HepG2 (cell line): ENCODE measurements around the gene EIF4H. TPM values are rescaled to one million over a fixed set of nuclear protein-coding genes. Genes with fewer than 3 reads are reported as not detected.

Experiments used
- ATAC-seq: fragments of 200-7000 bp; cut with Tn5 transposase; 3 replicates; pipeline ENCODE4 v1.9.1; 2020; ENCODE audit warnings: mild to moderate bottlenecking, moderate library complexity
- BruUV-seq: library from RNA; stranded (reverse); fragments of 400-500 nt; replicated peaks from 2 replicates; lab custom pipeline; 2021; lab: Mats Ljungman, UMichigan
- CTCF ChIA-PET: fragments of 300-600 bp; formaldehyde crosslinking; extraction: SDS; loops from one replicate; lab custom pipeline; 2021; ENCODE audit warnings: low total read pairs, inconsistent platforms, low intra/inter-chr PET ratio; lab: Yijun Ruan, JAX
- POLR2A ChIA-PET: fragments of 350-600 bp; sonication (Branson Sonifier 250); formaldehyde crosslinking; loops from one replicate; lab custom pipeline; 2020; ENCODE audit warnings: antibody characterized with exemption, inconsistent platforms; lab: Yijun Ruan, JAX
- DNase-seq: peaks from one replicate; pipeline ENCODE4 v3.0.0-alpha.2; 2015; ENCODE audit warnings: low spot score
- FAIRE-seq: peaks from 3 replicates; lab custom pipeline; 2011; peaks lifted over from hg19 to GRCh38; lab: Jason Lieb, UNC
- H2AFZ ChIP-seq: one replicate; pipeline ENCODE4 v1.6.1; 2011; ENCODE audit warnings: low read length, inconsistent platforms
- H3K27ac ChIP-seq: fragments of 300-600 bp; 3 replicates; pipeline ENCODE4 v1.8.0; 2011; ENCODE audit warnings: mixed run types, mild to moderate bottlenecking, mixed read lengths, low read length, inconsistent platforms; ENCODE audit not compliant: insufficient read depth; ENCODE audit errors: extremely low read length
- H3K27me3 ChIP-seq, 2 experiments: fragments of 200-600 bp in 1 of 2; 2 replicates in 1 of 2; 3 replicates in 1 of 2; pipeline versions ENCODE4 v1.6.0 to v1.8.0; 2011; ENCODE audit warnings: low read length in 2 of 2, mild to moderate bottlenecking in 2 of 2, moderate library complexity in 2 of 2, inconsistent platforms in 1 of 2; ENCODE audit not compliant: insufficient read depth in 2 of 2, control insufficient read depth in 1 of 2
- H3K36me3 ChIP-seq, 2 experiments: fragments of 200-600 bp in 1 of 2; replicated peaks in 1 of 2; 2 replicates in 1 of 2; 3 replicates in 1 of 2; pipeline versions ENCODE4 v1.5.1 to v1.8.0; 2011; ENCODE audit warnings: low read length in 2 of 2, inconsistent platforms in 1 of 2; ENCODE audit not compliant: insufficient read depth in 2 of 2, control insufficient read depth in 1 of 2
- H3K4me1 ChIP-seq: 2 replicates; pipeline ENCODE4 v1.5.1; 2012; ENCODE audit warnings: low read length, inconsistent platforms; ENCODE audit not compliant: insufficient read depth
- H3K4me2 ChIP-seq: 2 replicates; pipeline ENCODE4 v1.6.0; 2011; ENCODE audit warnings: low read depth, low read length, inconsistent platforms
- H3K4me3 ChIP-seq, 3 experiments: fragments of 200-600 bp in 1 of 3; sonication (generic), shearing (Covaris generic) in 1 of 3; replicated peaks in 1 of 3; 2 replicates each; pipeline ENCODE4 v1.5.1; 2011 to 2016; ENCODE audit warnings: low read length in 3 of 3, inconsistent platforms in 2 of 3, low read depth in 2 of 3, mild to moderate bottlenecking in 2 of 3, control low read depth in 1 of 3, mixed read lengths in 1 of 3; ENCODE audit not compliant: insufficient read depth in 1 of 3
- H3K79me2 ChIP-seq: one replicate; pipeline ENCODE4 v1.6.1; 2011; ENCODE audit warnings: low read length, inconsistent platforms; ENCODE audit not compliant: insufficient read depth
- H3K9ac ChIP-seq: 2 replicates; pipeline ENCODE4 v1.6.0; 2011; ENCODE audit warnings: mild to moderate bottlenecking, low read depth, low read length, inconsistent platforms; ENCODE audit not compliant: insufficient read depth
- H3K9me3 ChIP-seq: 2 replicates; pipeline ENCODE4 v1.5.1; 2012; ENCODE audit warnings: mild to moderate bottlenecking, low read length
- H4K20me1 ChIP-seq: 2 replicates; pipeline ENCODE4 v1.6.0; 2011; ENCODE audit warnings: inconsistent platforms, mild to moderate bottlenecking, low read length, moderate library complexity; ENCODE audit not compliant: insufficient read depth
- AHDC1 ChIP-seq: sonication (generic); formaldehyde crosslinking; IDR thresholded peaks from 2 replicates; pipeline ENCODE4 v1.5.1; 2020; ENCODE audit warnings: mild to moderate bottlenecking, missing genetic modification reagents, borderline replicate concordance
- FOXA1 ChIP-seq, 2 experiments: fragments of 450-650 bp in 1 of 2; sonication (generic) in 1 of 2; formaldehyde crosslinking in 1 of 2; IDR thresholded peaks; 2 replicates each; pipeline versions ENCODE4 v1.4.0 to v1.6.1; 2016 to 2020; ENCODE audit warnings: missing genetic modification reagents in 1 of 2
- KDM1A ChIP-seq: IDR thresholded peaks from 2 replicates; pipeline ENCODE4 v1.6.1; 2016; ENCODE audit warnings: missing compliant biosample characterization
- KLF16 ChIP-seq, 2 experiments: sonication (generic) in 1 of 2; formaldehyde crosslinking in 1 of 2; IDR thresholded peaks; 2 replicates each; pipeline versions ENCODE4 v1.6.1 to v1.8.0; 2016 to 2023; ENCODE audit warnings: missing genetic modification reagents in 2 of 2, missing compliant biosample characterization in 1 of 2
- PHF21A ChIP-seq: sonication (generic); formaldehyde crosslinking; IDR thresholded peaks from 2 replicates; pipeline ENCODE4 v1.5.0; 2020; ENCODE audit warnings: mild to moderate bottlenecking, missing genetic modification reagents
- RCOR2 ChIP-seq: IDR thresholded peaks from 2 replicates; pipeline ENCODE4 v1.6.1; 2016; ENCODE audit warnings: missing biosample characterization, missing genetic modification reagents
- SP5 ChIP-seq: IDR thresholded peaks from 2 replicates; pipeline ENCODE4 v1.6.1; 2016; ENCODE audit warnings: low read depth, borderline replicate concordance
- STAT6 ChIP-seq: sonication (generic); formaldehyde crosslinking; IDR thresholded peaks from 2 replicates; pipeline ENCODE4 v1.4.0; 2020; ENCODE audit warnings: missing genetic modification reagents, mild to moderate bottlenecking, borderline replicate concordance
- ZNF333 ChIP-seq: sonication (generic); formaldehyde crosslinking; IDR thresholded peaks from 2 replicates; pipeline ENCODE4 v1.4.0; 2020; ENCODE audit warnings: mild to moderate bottlenecking, missing genetic modification reagents, borderline replicate concordance
- ZNF605 ChIP-seq: sonication (generic); formaldehyde crosslinking; IDR thresholded peaks from 2 replicates; pipeline ENCODE4 v1.8.0; 2022; ENCODE audit warnings: mild to moderate bottlenecking, missing genetic modification reagents
- WGBS: methylation state at CpG from one replicate; pipeline ENCODE4 v1.1.6; 2017; ENCODE audit warnings: low lambda C conversion rate; 5-methylcytosine and 5-hydroxymethylcytosine counted together
- in situ Hi-C: cut with HindIII; loops from 2 replicates; pipeline ENCODE4 v1.10.0; 2017; ENCODE audit warnings: low pct_unique_long_range_greater_than_20kb; ENCODE audit not compliant: extremely low pct_ligation_motif_present
- intact Hi-C: fragments of 100-400 bp; cut with micrococcal nuclease; formaldehyde crosslinking; loops from one replicate; pipeline ENCODE4 v1.10.0; 2022; ENCODE audit not compliant: unreplicated experiment
- polyA plus RNA-seq, 8 experiments: library from polyadenylated mRNA; depleted of rRNA in 3 of 8; stranded (reverse) in 7 of 8; unstranded in 1 of 8; fragments of >200 nt; fragmentation: Illumina TruSeq in 4 of 8; extraction: Trizol in 4 of 8; gene quantifications; 2 replicates each; pipeline versions ENCODE4 v1.2.1 to v1.2.3, GENCODE V29; 2011 to 2016; ENCODE audit warnings: low read depth in 4 of 8, missing spikeins in 1 of 8, mixed read lengths in 1 of 8; ENCODE audit not compliant: insufficient read depth in 1 of 8
- total RNA-seq, 5 experiments: library from RNA; depleted of rRNA; stranded (reverse); fragments of >200 nt; fragmentation: Illumina TruSeq; extraction: Trizol; gene quantifications; 2 replicates each; pipeline ENCODE4 v1.2.3, GENCODE V29; 2016; ENCODE audit warnings: low read depth in 1 of 5
- TF ChIP-seq, protein P1 (sequence below), 2 experiments: fragments of 450-650 bp in 1 of 2; sonication (generic) in 1 of 2; formaldehyde crosslinking; IDR thresholded peaks; 2 replicates each; pipeline versions ENCODE4 v1.5.0 to v1.8.0; 2020 to 2022; ENCODE audit warnings: mild to moderate bottlenecking in 1 of 2, missing genetic modification reagents in 1 of 2
- TF ChIP-seq, protein P2 (sequence below): sonication (generic); formaldehyde crosslinking; IDR thresholded peaks from 2 replicates; pipeline ENCODE4 v1.4.0; 2020; ENCODE audit warnings: missing genetic modification reagents, mild to moderate bottlenecking, borderline replicate concordance

EIF4H gene
- total and polyA plus RNA-seq, 2 of the 13 experiments (the other 11 are each of a cell fraction or from before 2014, with no cell fraction given) = 232 to 321 TPM

GRCh38 chr7:74206589-74207120, 32.5 kb downstream of the EIF4H start:
- ATAC-seq (peak; percentile 78), DNase-seq (peak; percentile 61), FAIRE-seq (peak; percentile 57)
- H3K4me1 ChIP-seq = 0 out of 2 replicates have a peak, but pooled peaks cover 5% of the 10 kb centered on the region
- H3K9me3 ChIP-seq = no peaks in the 10 kb centered on the region
- no peaks in the 10 kb centered on the region for H3K36me3 ChIP-seq
- ChIA-PET CTCF (interaction anchor here (1.3 to 3.6 kb wide), 2 partner anchors 14 to 194 kb away, joined by 5 to 47 read pairs; no protein-coding TSS in a partner anchor), POLR2A (interaction anchor here (1.0 to 1.2 kb wide), 2 partner anchors 14 to 194 kb away, joined by 5 to 6 read pairs; no protein-coding TSS in a partner anchor)
- WGBS = 23% methylated on average over 7 of the region's 23 CpGs
- in situ Hi-C loops = loop anchor here (5.0 to 25.0 kb wide), 2 partner anchors 196 to 356 kb away; no protein-coding TSS in a partner anchor
- no peak overlapping the region for H3K27ac ChIP-seq
- no TSS peak for BruUV-seq
- H3K4me2 ChIP-seq = peak overlapping the region; percentile 87
- H3K9ac ChIP-seq = no peak overlapping the region
- H3K4me3 ChIP-seq = peak overlapping the region in 2 of 3 experiments; percentile 38 to 62; a peak in 3 of 6 replicates
- no peaks in the 10 kb centered on the region for H4K20me1 ChIP-seq
- H3K79me2 ChIP-seq = no peaks in the 10 kb centered on the region
- no peaks in the 10 kb centered on the region for H3K27me3 ChIP-seq
- intact Hi-C loops = loop anchor here (1.0 to 10.0 kb wide), 3 partner anchors 58 to 195 kb away; no protein-coding TSS in a partner anchor
- H2AFZ ChIP-seq = no peak overlapping the region
- TF ChIP-seq STAT6 (no peak), KLF16 (CRISPR knock-in tag; IDR thresholded peaks at IDR 0.05) (peak in 1 of 2 experiments; percentile 38; a peak in 1 of 4 replicates), PHF21A (CRISPR knock-in tag) (no peak), SP5 (no peak), RCOR2 (CRISPR knock-in tag) (peak; percentile 64; the same call in 1 of the 2 replicates), KDM1A (0 out of 2 replicates have a peak, but pooled peaks have one; percentile 70), ZNF605 (CRISPR knock-in tag) (peak; percentile 77), AHDC1 (CRISPR knock-in tag) (no peak), FOXA1 (IDR thresholded peaks at IDR 0.05) (no peak), FOXA1 (CRISPR knock-in tag; IDR thresholded peaks at IDR 0.05) (0 out of 2 replicates have a peak, but pooled peaks have one; percentile 12), ZNF333 (CRISPR knock-in tag) (no peak)
- TF ChIP-seq, protein P1, sequence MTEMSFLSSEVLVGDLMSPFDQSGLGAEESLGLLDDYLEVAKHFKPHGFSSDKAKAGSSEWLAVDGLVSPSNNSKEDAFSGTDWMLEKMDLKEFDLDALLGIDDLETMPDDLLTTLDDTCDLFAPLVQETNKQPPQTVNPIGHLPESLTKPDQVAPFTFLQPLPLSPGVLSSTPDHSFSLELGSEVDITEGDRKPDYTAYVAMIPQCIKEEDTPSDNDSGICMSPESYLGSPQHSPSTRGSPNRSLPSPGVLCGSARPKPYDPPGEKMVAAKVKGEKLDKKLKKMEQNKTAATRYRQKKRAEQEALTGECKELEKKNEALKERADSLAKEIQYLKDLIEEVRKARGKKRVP (CRISPR knock-in tag; IDR thresholded peaks at IDR 0.05) = no peak
- TF ChIP-seq, protein P2, sequence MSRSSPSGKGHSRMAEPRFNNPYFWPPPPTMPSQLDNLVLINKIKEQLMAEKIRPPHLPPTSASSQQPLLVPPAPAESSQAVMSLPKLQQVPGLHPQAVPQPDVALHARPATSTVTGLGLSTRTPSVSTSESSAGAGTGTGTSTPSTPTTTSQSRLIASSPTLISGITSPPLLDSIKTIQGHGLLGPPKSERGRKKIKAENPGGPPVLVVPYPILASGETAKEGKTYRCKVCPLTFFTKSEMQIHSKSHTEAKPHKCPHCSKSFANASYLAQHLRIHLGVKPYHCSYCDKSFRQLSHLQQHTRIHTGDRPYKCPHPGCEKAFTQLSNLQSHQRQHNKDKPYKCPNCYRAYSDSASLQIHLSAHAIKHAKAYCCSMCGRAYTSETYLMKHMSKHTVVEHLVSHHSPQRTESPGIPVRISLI (CRISPR knock-in tag) = peak; percentile 54; the same call in 1 of the 2 replicates
